PC-3 (cell line): ENCODE measurements around the gene FAM219B. TPM values are rescaled to one million over a fixed set of nuclear protein-coding genes. Genes with fewer than 3 reads are reported as not detected.

Experiments used
- ATAC-seq: fragments of 200-7000 bp; cut with Tn5 transposase; 2 replicates; pipeline ENCODE4 v1.9.1; 2020; ENCODE audit warnings: mild to moderate bottlenecking, moderate library complexity
- BruUV-seq: library from RNA; stranded (reverse); fragments of 400-500 nt; replicated peaks from 2 replicates; lab custom pipeline; 2021; lab: Mats Ljungman, UMichigan
- CTCF ChIA-PET: fragments of 300-600 bp; sonication (Branson Sonifier 250); formaldehyde crosslinking; loops from one replicate; lab custom pipeline; 2022; ENCODE audit warnings: antibody characterized with exemption; lab: Charles Lee
- POLR2A ChIA-PET: fragments of 300-600 bp; sonication (Branson Sonifier 250); formaldehyde crosslinking; loops from one replicate; lab custom pipeline; 2022; ENCODE audit warnings: antibody characterized with exemption; ENCODE audit not compliant: unreplicated experiment; lab: Charles Lee
- DNase-seq: peaks from one replicate; pipeline ENCODE4 v3.0.0-alpha.2; 2015
- H2AFZ ChIP-seq: fragments of 300-600 bp; sonication (generic); 2 replicates; pipeline ENCODE4 v1.6.0; 2016; ENCODE audit warnings: antibody characterized with exemption, low read length
- H3F3A ChIP-seq: fragments of 300-600 bp; sonication (generic); one replicate; pipeline ENCODE4 v1.6.0; 2017; ENCODE audit warnings: antibody characterized with exemption, low read length, control low read depth, mild to moderate bottlenecking; ENCODE audit not compliant: unreplicated experiment
- H3K27ac ChIP-seq: fragments of 300-600 bp; sonication (generic); 2 replicates; pipeline ENCODE4 v1.5.1; 2016; ENCODE audit warnings: mild to moderate bottlenecking, low read length
- H3K27me3 ChIP-seq: fragments of 300-600 bp; sonication (generic); 2 replicates; pipeline ENCODE4 v1.6.1; 2016; ENCODE audit warnings: low read length, mixed read lengths
- H3K36me3 ChIP-seq: fragments of 300-600 bp; sonication (generic); 2 replicates; pipeline ENCODE4 v1.6.1; 2016; ENCODE audit warnings: low read depth, mixed run types, low read length, mixed read lengths
- H3K4me1 ChIP-seq: fragments of 300-600 bp; sonication (generic); 2 replicates; pipeline ENCODE4 v1.5.1; 2016; ENCODE audit warnings: low read length; ENCODE audit not compliant: insufficient read depth
- H3K4me2 ChIP-seq: fragments of 300-600 bp; sonication (generic); 2 replicates; pipeline ENCODE4 v1.6.0; 2016; ENCODE audit warnings: low read length
- H3K4me3 ChIP-seq: fragments of 300-600 bp; sonication (generic); 2 replicates; pipeline ENCODE4 v1.5.1; 2016; ENCODE audit warnings: mild to moderate bottlenecking, low read length, mixed read lengths
- H3K79me2 ChIP-seq: fragments of 300-600 bp; sonication (generic); 2 replicates; pipeline ENCODE4 v1.6.1; 2017; ENCODE audit warnings: low read length, mixed read lengths
- H3K9ac ChIP-seq: fragments of 300-600 bp; sonication (generic); 2 replicates; pipeline ENCODE4 v1.6.0; 2016; ENCODE audit warnings: mild to moderate bottlenecking, low read length
- H3K9me2 ChIP-seq: fragments of 300-600 bp; sonication (generic); replicated peaks from 2 replicates; pipeline ENCODE4 v1.6.1; 2016; ENCODE audit warnings: mixed run types, low read length, mixed read lengths
- H3K9me3 ChIP-seq: fragments of 300-600 bp; sonication (generic); 2 replicates; pipeline ENCODE4 v1.6.1; 2016; ENCODE audit warnings: low read length, mixed read lengths
- H4K20me1 ChIP-seq: fragments of 300-600 bp; sonication (generic); 2 replicates; pipeline ENCODE4 v1.6.1; 2016; ENCODE audit warnings: low read length, mixed read lengths
- CTCF ChIP-seq: fragments of 300-600 bp; sonication (generic); conservative IDR thresholded peaks from 2 replicates; pipeline ENCODE4 v1.5.1; 2017; ENCODE audit warnings: antibody characterized with exemption, low read depth, mild to moderate bottlenecking, low read length
- EZH2 ChIP-seq: fragments of 300-600 bp; sonication (generic); IDR thresholded peaks from one replicate; pipeline ENCODE4 v1.6.1; 2017; ENCODE audit warnings: antibody characterized with exemption, mild to moderate bottlenecking, low read length; ENCODE audit not compliant: unreplicated experiment
- EZH2phosphoT487 ChIP-seq: fragments of 300-600 bp; sonication (generic); IDR thresholded peaks from 2 replicates; pipeline ENCODE4 v1.6.1; 2018; ENCODE audit warnings: mild to moderate bottlenecking, antibody characterized with exemption, low read length, borderline replicate concordance
- intact Hi-C: fragments of 100-400 bp; cut with micrococcal nuclease; formaldehyde crosslinking; loops from 2 replicates; pipeline ENCODE4 v1.9.0; 2023
- total RNA-seq: library from RNA; depleted of rRNA; stranded (reverse); fragments of >200 nt; gene quantifications from 2 replicates; pipeline ENCODE4 v1.2.3, GENCODE V29; 2014

Gene FAM219B
- total RNA-seq, 1 experiment from 2014 or later, result 23.8 TPM

GRCh38 chr15:74908635-74909034, 2.0 kb upstream of the FAM219B start:
- Histone ChIP-seq H3F3A (no peaks in the 10 kb centered on the region), H3K27me3 (no peaks in the 10 kb centered on the region), H3K4me3 (no peak overlapping the region), H4K20me1 (no peaks in the 10 kb centered on the region), H2AFZ (no peak overlapping the region), H3K36me3 (peaks cover 4% of the 10 kb centered on the region; the same call in 1 of the 2 replicates), H3K9me2 (no peaks in the 10 kb centered on the region), H3K79me2 (peaks cover 21% of the 10 kb centered on the region), H3K4me1 (peaks cover 16% of the 10 kb centered on the region), H3K9ac (no peak overlapping the region), H3K27ac (no peak overlapping the region), H3K4me2 (no peak overlapping the region), H3K9me3 (no peaks in the 10 kb centered on the region)
- ATAC-seq, result no peak
- POLR2A ChIA-PET, result no interaction called here
- CTCF ChIA-PET, result no interaction called here
- DNase-seq, result no peak
- no peak for TF ChIP-seq EZH2
- no peak for TF ChIP-seq EZH2phosphoT487
- TF ChIP-seq CTCF, result no peak
- intact Hi-C loops, result loop anchor here (10.0 kb wide), 1 partner anchor 64 kb away; the partner anchor contains the start of gene ULK3
- no TSS peak for BruUV-seq

DNA sequence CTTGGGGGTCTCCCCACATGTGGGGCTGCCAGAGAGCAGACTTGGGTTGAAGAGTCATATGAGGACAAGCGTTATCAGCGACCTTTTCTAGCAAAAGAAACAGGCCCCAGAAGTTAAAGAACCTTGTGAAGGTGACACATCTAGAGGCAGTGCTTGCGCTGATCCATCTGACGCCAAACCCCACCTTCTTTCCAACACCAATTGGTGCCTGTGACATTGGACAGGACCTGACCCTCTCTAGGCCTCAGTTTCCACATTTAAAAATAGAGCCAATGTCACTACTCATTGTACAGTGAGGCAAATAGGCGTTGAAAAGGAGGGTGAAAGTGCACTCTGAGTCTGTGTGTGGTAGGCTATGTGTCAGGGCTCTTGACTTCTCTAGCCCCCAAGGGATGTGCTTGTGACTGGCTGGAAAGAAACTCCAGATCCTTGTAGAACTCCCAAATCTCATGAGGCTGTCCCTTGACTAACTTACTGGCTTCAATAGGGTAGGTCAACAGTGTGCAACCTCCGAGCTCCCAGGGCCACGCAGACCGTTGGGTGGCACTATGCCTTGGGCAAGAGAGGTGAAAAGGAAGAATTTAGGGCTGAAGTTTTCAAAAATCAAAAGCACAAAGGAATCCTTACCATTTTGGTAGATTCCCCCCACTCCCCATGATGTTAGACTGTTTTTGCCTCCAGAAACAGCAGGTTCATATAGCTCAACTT, 666 bp upstream of the FAM219B start:
- Histone ChIP-seq H3K27me3 (no peaks in the 10 kb centered on the region), H4K20me1 (no peaks in the 10 kb centered on the region), H3K27ac (0 out of 2 replicates have a peak overlapping the region, but pooled peaks have one; percentile 19), H3K79me2 (peaks cover 21% of the 10 kb centered on the region), H3K4me2 (peak overlapping the region; percentile 86), H3K9me3 (no peaks in the 10 kb centered on the region), H3K36me3 (peaks cover 4% of the 10 kb centered on the region; the same call in 1 of the 2 replicates), H3K9ac (peak overlapping the region; percentile 90), H3K9me2 (no peaks in the 10 kb centered on the region), H3F3A (no peaks in the 10 kb centered on the region), H3K4me3 (peak overlapping the region; percentile 92), H3K4me1 (peaks cover 17% of the 10 kb centered on the region), H2AFZ (peak overlapping the region; percentile 100)
- peak; percentile 3; the same call in 1 of the 2 replicates for ATAC-seq
- TF ChIP-seq CTCF (no peak), EZH2phosphoT487 (no peak), EZH2 (no peak)
- ChIA-PET POLR2A (interaction anchor here (0.6 kb wide), 1 partner anchor 28 kb away, joined by 3 read pairs; no protein-coding TSS in a partner anchor), CTCF (interaction anchor here (0.6 kb wide), 1 partner anchor 221 kb away, joined by 3 read pairs; no protein-coding TSS in a partner anchor)
- TSS peak; percentile 87 for BruUV-seq
- intact Hi-C loops, result loop anchor here (10.0 kb wide), 1 partner anchor 63 kb away; the partner anchor contains the start of gene ULK3
- DNase-seq, result no peak

- no peaks in the 10 kb centered on the region for H3K9me2 ChIP-seq
- peak overlapping the region; percentile 86 for H3K4me2 ChIP-seq
- peaks cover 4% of the 10 kb centered on the region; the same call in 1 of the 2 replicates for H3K36me3 ChIP-seq
- peak; percentile 42 for ATAC-seq
- H3K4me3 ChIP-seq, result peak overlapping the region; percentile 92
- DNase-seq, result peak; percentile 24
- no peaks in the 10 kb centered on the region for H4K20me1 ChIP-seq
- peak overlapping the region; percentile 90 for H3K9ac ChIP-seq
- peak overlapping the region; percentile 100 for H2AFZ ChIP-seq
- peaks cover 23% of the 10 kb centered on the region for H3K4me1 ChIP-seq
- no peaks in the 10 kb centered on the region for H3K27me3 ChIP-seq
- H3F3A ChIP-seq, result peaks cover 4% of the 10 kb centered on the region
- H3K9me3 ChIP-seq, result no peaks in the 10 kb centered on the region
- ChIA-PET CTCF (no interaction called here), POLR2A (interaction anchor here (0.6 kb wide), 1 partner anchor 27 kb away, joined by 3 read pairs; no protein-coding TSS in a partner anchor)
- peak overlapping the region; percentile 58 for H3K27ac ChIP-seq
- H3K79me2 ChIP-seq, result peaks cover 21% of the 10 kb centered on the region
- no peak for TF ChIP-seq EZH2
- no peak for TF ChIP-seq EZH2phosphoT487
- TF ChIP-seq CTCF, result no peak
- intact Hi-C loops, result loop anchor here (10.0 kb wide), 1 partner anchor 61 kb away; the partner anchor contains the start of gene ULK3
- BruUV-seq, result TSS peak; percentile 41
Observed at GRCh38 chr15:74906067-74906449, 593 bp downstream of the FAM219B start.
